SK-MEL-5 (cell line): Measurements from ENCODE around the gene MAP2K3. TPM values are rescaled to one million over a fixed set of nuclear protein-coding genes. Genes with fewer than 3 reads are reported as not detected.
"Not testable (repeated sequence)": the region's sequence is repeated elsewhere in the genome, so short reads cannot be mapped to it uniquely, and the experiment has no call there.

ENCODE experiments used
- DNase-seq: peaks from one replicate; pipeline ENCODE4 v3.0.0-alpha.2; 2016; ENCODE audit warnings: low read depth, low spot score
- in situ Hi-C: cut with HindIII; loops from 2 replicates; pipeline ENCODE4 v1.10.0; 2016; ENCODE audit warnings: low sequenced_read_pairs, high pct_unique_total_duplicates, low pct_unique_long_range_greater_than_20kb
- total RNA-seq: library from RNA; depleted of rRNA; stranded (reverse); fragments of >200 nt; shearing (Covaris generic); gene quantifications from 2 replicates; pipeline ENCODE4 v1.2.3, GENCODE V29; 2014

MAP2K3 gene
- total RNA-seq, 1 experiment from 2014 or later: 28.7 TPM

DNA sequence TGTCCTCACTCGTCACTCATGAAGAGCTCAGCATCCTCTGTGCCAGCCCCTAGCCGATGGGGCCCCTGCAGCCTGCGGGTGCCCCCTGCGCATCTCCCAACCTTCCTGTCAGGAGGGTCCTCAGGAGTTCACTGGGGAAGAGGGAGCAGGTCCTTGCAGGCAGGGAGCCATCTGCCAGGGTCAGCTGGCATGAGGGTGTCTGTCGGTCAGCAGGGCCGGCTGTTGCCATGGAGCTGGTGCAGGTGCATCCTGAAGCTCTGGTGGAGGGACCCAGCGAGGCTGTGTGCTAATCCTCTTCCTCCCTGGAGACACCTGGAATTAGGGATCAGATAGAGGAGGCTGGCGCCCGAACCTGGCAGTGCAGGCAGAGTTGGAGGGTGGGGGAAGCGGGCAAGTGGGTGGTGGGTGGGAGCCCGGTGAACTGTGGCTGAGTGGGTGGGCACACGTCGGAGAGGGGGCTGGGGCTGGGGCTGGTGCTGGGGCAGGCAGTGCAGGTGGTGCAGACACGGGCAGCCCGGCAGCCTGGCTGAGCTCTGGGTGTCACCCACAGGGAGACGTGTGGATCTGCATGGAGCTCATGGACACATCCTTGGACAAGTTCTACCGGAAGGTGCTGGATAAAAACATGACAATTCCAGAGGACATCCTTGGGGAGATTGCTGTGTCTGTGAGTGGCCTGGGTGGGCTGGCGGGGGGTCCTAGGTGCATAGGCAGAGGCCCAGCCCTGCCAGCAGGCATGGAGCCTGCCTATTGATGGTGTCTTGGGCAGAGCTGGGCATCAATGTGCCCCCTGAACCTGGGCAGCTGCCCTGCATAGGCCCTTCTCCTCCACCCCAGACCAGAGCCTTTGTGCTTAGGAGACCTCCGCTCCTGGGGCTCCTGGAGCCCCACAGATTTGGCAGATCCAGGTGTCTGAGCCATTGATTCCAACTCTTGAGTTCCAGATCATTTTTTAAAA, 17.4 kb downstream of the MAP2K3 start:
- no peak for DNase-seq
- in situ Hi-C loops: no loop called here

DNA sequence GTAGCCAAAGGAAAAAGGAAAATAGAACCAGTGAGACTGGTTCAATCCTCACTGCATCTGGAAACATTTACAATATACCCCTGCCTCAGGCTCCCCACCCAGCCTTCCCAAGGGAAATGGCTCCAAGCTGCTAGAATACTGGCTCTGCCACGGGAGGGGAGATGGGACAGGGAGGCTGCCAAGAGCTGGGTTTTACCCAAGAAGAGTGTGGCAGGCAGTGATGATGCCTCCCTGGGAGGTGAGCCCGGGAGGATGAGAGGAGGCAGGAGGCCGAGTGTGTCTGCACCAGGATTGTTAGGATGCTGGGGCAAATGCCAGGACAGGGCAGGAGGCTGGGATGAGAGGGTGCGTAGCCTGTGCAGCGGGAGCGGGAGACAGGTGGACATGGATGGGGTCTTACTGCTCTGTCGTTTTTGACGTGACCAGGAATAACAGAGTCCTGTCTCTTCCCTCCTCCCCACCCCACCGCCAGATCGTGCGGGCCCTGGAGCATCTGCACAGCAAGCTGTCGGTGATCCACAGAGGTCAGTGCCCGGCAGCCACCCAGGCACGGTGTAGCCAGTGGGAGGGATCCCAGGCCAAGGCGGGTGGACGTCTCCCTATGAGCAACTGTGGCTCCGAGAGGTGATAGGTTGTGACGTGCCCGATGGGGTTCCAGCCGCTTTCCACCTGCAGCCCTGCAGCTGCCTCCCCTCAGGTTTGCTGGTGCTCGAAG, 18.4 kb downstream of the MAP2K3 start:
- no peak for DNase-seq
- in situ Hi-C loops: no loop called here

GRCh38 chr17:21303441-21304065, 19.0 kb downstream of the MAP2K3 start:
- DNase-seq: no peak
- in situ Hi-C loops: no loop called here

GRCh38 chr17:21304091-21304490, 19.6 kb downstream of the MAP2K3 start:
- DNase-seq: no peak
- in situ Hi-C loops: no loop called here

DNA sequence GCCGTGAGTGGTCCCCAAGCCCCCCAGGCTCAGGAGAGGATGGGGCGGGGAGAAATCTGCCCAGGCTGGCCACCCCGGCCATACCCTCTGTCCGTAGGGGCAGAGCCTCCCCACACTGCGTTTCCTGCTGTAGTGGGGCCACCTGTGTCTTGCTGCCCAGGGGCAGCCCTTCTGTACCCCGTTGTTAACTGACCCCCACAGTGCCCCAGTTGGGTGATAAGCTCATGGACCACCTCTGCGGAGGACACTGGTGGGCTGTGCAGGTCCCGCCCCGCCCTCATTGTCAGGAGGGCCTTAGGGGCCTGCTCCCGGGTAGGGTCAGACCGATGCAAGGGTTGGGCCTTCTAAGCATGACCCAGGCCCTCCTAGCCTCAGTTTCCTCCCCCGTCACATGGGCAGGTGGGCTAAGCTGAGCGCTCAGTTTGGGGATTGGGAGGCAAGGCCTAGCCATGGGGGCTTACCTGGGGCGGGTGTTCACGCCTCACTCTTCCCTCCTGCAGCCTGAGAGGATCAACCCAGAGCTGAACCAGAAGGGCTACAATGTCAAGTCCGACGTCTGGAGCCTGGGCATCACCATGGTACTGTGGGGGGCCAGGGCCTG, 20.1 kb downstream of the MAP2K3 start:
- DNase-seq, in situ Hi-C loops: not testable (repeated sequence)

DNA sequence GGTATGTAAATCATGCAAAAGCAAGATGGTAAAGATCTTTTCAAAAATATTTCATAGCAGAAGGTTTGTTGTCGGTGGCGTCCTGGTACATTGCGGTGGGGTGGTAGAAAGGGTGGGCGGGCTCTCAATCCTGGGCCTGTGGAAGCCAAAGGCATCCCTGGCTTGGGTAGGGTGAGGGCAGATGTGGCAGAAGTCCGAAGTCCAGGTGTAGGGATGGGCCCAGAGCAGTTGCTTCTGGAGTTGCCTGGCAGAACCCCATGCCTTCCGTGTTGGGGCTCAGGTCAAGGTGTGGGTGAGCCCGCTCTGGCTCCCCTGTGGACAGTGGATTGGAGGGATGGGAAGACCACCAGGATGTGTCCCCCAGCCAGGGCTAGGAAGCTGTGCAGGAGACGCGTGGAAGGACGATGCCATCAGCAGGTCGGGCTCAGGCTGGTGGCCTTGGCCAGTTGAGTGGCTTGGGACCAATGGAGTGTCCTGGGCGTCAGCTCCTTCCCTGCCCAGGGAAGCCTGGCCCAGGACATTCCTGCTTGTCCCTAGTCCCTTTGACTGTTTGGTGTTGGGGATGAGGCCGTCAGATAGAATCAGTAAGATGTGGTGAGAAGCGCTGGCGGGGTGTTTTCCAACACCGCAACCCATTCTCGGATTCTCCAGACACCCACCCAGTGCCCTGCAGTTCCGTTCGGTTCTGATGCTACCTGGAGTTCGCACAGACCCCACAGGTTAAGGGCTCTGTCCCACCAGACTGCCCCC, 21.1 kb downstream of the MAP2K3 start:
- DNase-seq, in situ Hi-C loops: not testable (repeated sequence)

GRCh38 chr17:21306611-21307272, 22.2 kb downstream of the MAP2K3 start:
- in situ Hi-C loops: not testable (repeated sequence)

GRCh38 chr17:21307273-21307625, 22.7 kb downstream of the MAP2K3 start:
- in situ Hi-C loops, DNase-seq: not testable (repeated sequence)

More at GRCh38 chr17:21306611-21307272, 22.2 kb downstream of the MAP2K3 start:
- not testable (repeated sequence) for DNase-seq

DNA sequence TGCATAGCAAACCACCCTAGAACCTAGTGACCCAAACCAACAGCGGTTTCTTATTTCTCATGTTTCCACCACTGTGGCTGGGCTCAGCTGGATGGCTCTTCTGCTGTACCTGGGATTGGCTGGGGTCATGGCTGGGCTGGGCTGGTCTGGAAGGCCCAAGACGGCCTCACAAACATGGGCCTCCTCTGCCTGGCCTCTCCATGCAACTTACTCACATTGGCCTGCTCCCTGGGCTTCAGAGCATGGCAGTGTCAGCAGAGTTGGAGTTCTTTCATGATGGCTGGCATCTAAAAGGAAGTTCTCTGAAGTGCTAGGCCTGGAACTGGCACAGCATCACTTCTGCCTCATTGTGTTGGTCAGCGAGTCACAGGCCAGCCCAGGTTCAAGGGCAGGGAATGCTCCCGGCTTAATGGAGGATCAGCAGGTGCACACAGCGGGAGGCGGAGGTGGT, 24.4 kb downstream of the MAP2K3 start:
- in situ Hi-C loops, DNase-seq: not testable (repeated sequence)

- in situ Hi-C loops, DNase-seq: not testable (repeated sequence)
Measured at GRCh38 chr17:21310061-21310765, 25.7 kb downstream of the MAP2K3 start.

DNA sequence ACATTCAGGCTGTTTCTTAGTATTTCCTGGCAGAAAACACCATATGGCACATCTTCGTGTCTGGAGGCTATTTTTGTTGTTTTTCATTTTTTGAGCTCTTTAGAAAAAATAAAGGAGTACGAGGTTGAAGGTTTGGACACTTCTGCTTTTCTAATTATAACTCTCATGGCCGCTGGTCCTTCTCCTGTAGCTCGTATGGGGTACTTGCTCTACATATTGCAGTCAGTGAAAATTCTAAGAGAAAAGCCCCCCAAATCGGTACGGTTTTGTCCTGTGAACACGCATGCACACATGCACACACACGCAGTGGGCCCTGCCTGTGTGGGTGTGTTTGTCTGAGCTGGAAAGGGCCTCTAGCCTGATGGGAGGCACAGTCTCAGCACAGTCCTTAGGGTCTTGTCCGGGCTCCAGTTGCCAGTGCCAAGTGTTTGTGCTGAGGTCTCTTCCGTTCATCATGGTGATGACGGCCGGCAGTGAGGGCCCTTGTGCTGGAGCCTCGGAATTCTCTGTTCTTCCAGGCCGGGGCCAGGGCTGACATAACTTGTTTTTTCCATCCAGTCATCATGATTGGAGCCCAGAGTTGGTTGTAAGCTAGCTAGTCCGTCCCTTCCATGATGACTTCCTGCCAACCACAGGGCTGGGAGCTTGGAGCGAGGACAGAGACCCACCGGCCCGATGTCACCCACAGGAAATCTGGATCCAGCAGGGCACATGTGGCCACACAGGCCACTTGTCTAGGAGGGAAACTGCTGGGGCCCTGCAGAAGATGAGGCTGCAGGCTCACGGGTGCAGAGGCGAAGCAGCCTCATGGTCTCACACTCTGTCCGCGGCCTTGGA, 26.5 kb downstream of the MAP2K3 start:
- DNase-seq, in situ Hi-C loops: not testable (repeated sequence)

DNA sequence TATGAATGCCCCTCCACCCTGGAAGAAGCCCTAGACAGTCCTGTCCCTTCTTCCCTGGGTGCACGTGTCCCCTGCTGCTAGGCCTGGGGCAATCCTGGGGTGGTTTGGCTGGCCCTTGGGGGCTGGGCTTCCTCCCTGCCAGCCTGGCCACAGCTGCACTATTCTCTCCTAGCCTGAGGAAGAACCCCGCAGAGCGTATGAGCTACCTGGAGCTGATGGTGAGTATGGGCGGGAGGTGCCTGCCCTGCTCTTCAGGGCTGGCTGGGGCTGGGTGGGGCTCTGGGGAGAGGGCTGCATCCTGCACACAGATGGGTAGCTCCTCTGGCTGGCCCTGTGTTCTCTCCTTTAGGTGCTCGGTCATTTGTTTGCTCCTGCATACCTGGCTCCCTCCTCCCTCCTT, 28.8 kb downstream of the MAP2K3 start:
- in situ Hi-C loops: no loop called here
- DNase-seq: no peak

GRCh38 chr17:21313761-21314160, 29.2 kb downstream of the MAP2K3 start:
- in situ Hi-C loops, DNase-seq: not testable (repeated sequence)

- DNase-seq, in situ Hi-C loops: not testable (repeated sequence)
Measured at GRCh38 chr17:21314261-21314664, 29.8 kb downstream of the MAP2K3 start.

DNA sequence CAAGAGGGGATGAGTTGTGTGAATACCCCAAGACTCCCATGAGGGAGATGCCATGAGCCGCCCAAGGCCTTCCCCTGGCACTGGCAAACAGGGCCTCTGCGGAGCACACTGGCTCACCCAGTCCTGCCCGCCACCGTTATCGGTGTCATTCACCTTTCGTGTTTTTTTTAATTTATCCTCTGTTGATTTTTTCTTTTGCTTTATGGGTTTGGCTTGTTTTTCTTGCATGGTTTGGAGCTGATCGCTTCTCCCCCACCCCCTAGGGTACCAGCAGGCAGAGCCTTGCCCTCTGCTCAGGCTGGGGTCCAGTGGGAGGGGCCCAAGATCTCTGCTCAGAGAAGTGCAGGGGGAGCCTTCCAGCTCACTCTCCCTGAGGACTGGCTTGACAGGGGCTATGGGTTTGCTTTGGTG, 30.2 kb downstream of the MAP2K3 start:
- in situ Hi-C loops, DNase-seq: not testable (repeated sequence)
